Ascending aorta (tissue), 2 donors: ENCODE measurements around the gene CHCHD1. TPM values are rescaled to one million over a fixed set of nuclear protein-coding genes. Genes with fewer than 3 reads are reported as not detected.
"Not testable (repeated sequence)": the region's sequence is repeated elsewhere in the genome, so short reads cannot be mapped to it uniquely, and the experiment has no call there.

Experiments
- DNase-seq, 2 donors: peaks; one replicate each; pipeline ENCODE4 v3.0.0-alpha.2; 2019; ENCODE audit warnings: low spot score in 2 of 2
- H3K27ac ChIP-seq, 2 donors: fragments of 200-600 bp; sonication (generic); one replicate each; pipeline ENCODE4 v1.5.1; 2016 to 2017; ENCODE audit warnings: mild to moderate bottlenecking in 1 of 2
- H3K27me3 ChIP-seq: fragments of 200-600 bp; sonication (generic); one replicate; pipeline ENCODE4 v1.5.1; 2017
- H3K36me3 ChIP-seq, 2 donors: fragments of 200-600 bp; sonication (generic); one replicate each; pipeline ENCODE4 v1.5.1; 2016
- H3K4me1 ChIP-seq, 2 donors: fragments of 200-600 bp; sonication (generic); one replicate each; pipeline ENCODE4 v1.5.1; 2016 to 2017; ENCODE audit warnings: mild to moderate bottlenecking in 1 of 2
- H3K4me3 ChIP-seq, 2 donors: fragments of 200-600 bp; sonication (generic); one replicate each; pipeline ENCODE4 v1.5.1; 2016 to 2017; ENCODE audit warnings: mild to moderate bottlenecking in 1 of 2
- H3K9me3 ChIP-seq, 2 donors: fragments of 200-600 bp; sonication (generic); one replicate each; pipeline ENCODE4 v1.5.1; 2016
- CTCF ChIP-seq, 3 experiments: fragments of 200-600 bp in 2 of 3; fragments of 450-650 bp in 1 of 3; sonication (generic) in 2 of 3; IDR thresholded peaks; one replicate each; pipeline ENCODE4 v1.5.1; 2016 to 2019; ENCODE audit warnings: antibody characterized with exemption in 3 of 3, mild to moderate bottlenecking in 1 of 3, moderate library complexity in 1 of 3
- intact Hi-C: fragments of 100-400 bp; cut with DNase I; formaldehyde crosslinking; loops from one replicate; pipeline ENCODE4 v1.15.1; 2023
- total RNA-seq: library from RNA; depleted of rRNA; stranded (reverse); fragments of >200 nt; gene quantifications from one replicate; pipeline ENCODE4 v1.1.0, GENCODE V29; 2016

CHCHD1 gene
- total RNA-seq, 1 donor from 2014 or later = 24.5 TPM

GRCh38 chr10:73789659-73790055, 7.8 kb downstream of the CHCHD1 start:
- intact Hi-C loops = no loop called here
- peaks cover 62 to 63% of the 10 kb centered on the region in 2 donors for H3K36me3 ChIP-seq
- TF ChIP-seq CTCF (IDR thresholded peaks at IDR 0.05) = no peak
- H3K27me3 ChIP-seq = no peaks in the 10 kb centered on the region
- H3K4me3 ChIP-seq = no peak overlapping the region
- H3K27ac ChIP-seq = no peak overlapping the region
- H3K4me1 ChIP-seq = peaks cover 4 to 21% of the 10 kb centered on the region in 2 donors
- no peaks in the 10 kb centered on the region for H3K9me3 ChIP-seq
- DNase-seq = no peak

GRCh38 chr10:73790886-73791625, 9.2 kb downstream of the CHCHD1 start:
- no peak for TF ChIP-seq CTCF (IDR thresholded peaks at IDR 0.05)
- intact Hi-C loops = no loop called here
- peaks cover 4 to 17% of the 10 kb centered on the region in 2 donors for H3K4me1 ChIP-seq
- DNase-seq = no peak
- H3K27ac ChIP-seq = no peak overlapping the region
- no peak overlapping the region for H3K4me3 ChIP-seq
- no peaks in the 10 kb centered on the region for H3K27me3 ChIP-seq
- no peaks in the 10 kb centered on the region for H3K9me3 ChIP-seq
- peaks cover 76% of the 10 kb centered on the region in 2 donors for H3K36me3 ChIP-seq

- H3K27me3 ChIP-seq = no peaks in the 10 kb centered on the region
- no peaks in the 10 kb centered on the region for H3K9me3 ChIP-seq
- DNase-seq = no peak
- H3K36me3 ChIP-seq = peaks cover 84 to 85% of the 10 kb centered on the region in 2 donors
- peaks cover 4 to 12% of the 10 kb centered on the region in 2 donors for H3K4me1 ChIP-seq
- H3K27ac ChIP-seq = no peak overlapping the region
- intact Hi-C loops = no loop called here
- TF ChIP-seq CTCF (IDR thresholded peaks at IDR 0.05) = no peak
- H3K4me3 ChIP-seq = no peak overlapping the region
Measured at GRCh38 chr10:73791871-73792400, 10.1 kb downstream of the CHCHD1 start.

- H3K4me1 ChIP-seq = no peaks in the 10 kb centered on the region
- no peaks in the 10 kb centered on the region for H3K27me3 ChIP-seq
- H3K36me3 ChIP-seq = peaks cover 98 to 100% of the 10 kb centered on the region in 2 donors
- intact Hi-C loops = no loop called here
- H3K9me3 ChIP-seq = no peaks in the 10 kb centered on the region
- H3K4me3 ChIP-seq = no peak overlapping the region
- TF ChIP-seq CTCF (IDR thresholded peaks at IDR 0.05) = no peak
- DNase-seq = no peak
- H3K27ac ChIP-seq = no peak overlapping the region
Measured at GRCh38 chr10:73793456-73793855, 11.6 kb downstream of the CHCHD1 start.

GRCh38 chr10:73795491-73795890, 13.6 kb downstream of the CHCHD1 start:
- H3K27me3 ChIP-seq, intact Hi-C loops, H3K4me1 ChIP-seq, H3K9me3 ChIP-seq, DNase-seq, H3K27ac ChIP-seq, H3K4me3 ChIP-seq: not testable (repeated sequence)
- H3K36me3 ChIP-seq = peaks cover 95 to 96% of the 10 kb centered on the region in 2 donors

GRCh38 chr10:73796035-73796434, 14.2 kb downstream of the CHCHD1 start:
- intact Hi-C loops, H3K4me1 ChIP-seq, H3K27ac ChIP-seq, H3K4me3 ChIP-seq, DNase-seq, H3K9me3 ChIP-seq, H3K27me3 ChIP-seq: not testable (repeated sequence)
- H3K36me3 ChIP-seq = peaks cover 95 to 96% of the 10 kb centered on the region in 2 donors
